ENCODE results near the gene CIAO3.

Gene CIAO3

GRCh38 chr16:715477-716199 is 25.2 kb downstream of the CIAO3 start:
- ATAC-seq: peak; percentile 1
- TF ChIP-seq SNAI2 (CRISPR knock-in tag; IDR thresholded peaks at IDR 0.05) (no peak), ZNF565 (CRISPR knock-in tag; conservative IDR thresholded peaks at IDR 0.05; ENCODE audit: low read depth) (no peak), TSHZ2 (CRISPR knock-in tag; IDR thresholded peaks at IDR 0.05) (no peak)

GRCh38 chr16:714558-715476 is 26.0 kb downstream of the CIAO3 start, which contains the start of gene METRN:
Gene METRN, plus strand, starts transcription at chr16:715118. Its CDS starts 172 bp downstream, at chr16:715290.
- TF ChIP-seq ZC3H10 (CRISPR knock-in tag; IDR thresholded peaks at IDR 0.05): no peak
- no peak for TF ChIP-seq PATZ1 (CRISPR knock-in tag; IDR thresholded peaks at IDR 0.05; ENCODE audit: borderline replicate concordance)
- TF ChIP-seq CSDC2 (CRISPR knock-in tag; IDR thresholded peaks at IDR 0.05): no peak
- TF ChIP-seq RARB (CRISPR knock-in tag; IDR thresholded peaks at IDR 0.05): no peak
- TF ChIP-seq BACH2 (CRISPR knock-in tag; IDR thresholded peaks at IDR 0.05; ENCODE audit: borderline replicate concordance): no peak
- no peak for TF ChIP-seq PPARA (CRISPR knock-in tag; IDR thresholded peaks at IDR 0.05; ENCODE audit: borderline replicate concordance)
- TF ChIP-seq ZNF8 (CRISPR knock-in tag; IDR thresholded peaks at IDR 0.05): no peak
- TF ChIP-seq POU6F1 (CRISPR knock-in tag; IDR thresholded peaks at IDR 0.05; ENCODE audit: borderline replicate concordance, low read depth): no peak
- no peak for TF ChIP-seq CSRNP3 (CRISPR knock-in tag; IDR thresholded peaks at IDR 0.05)
- TF ChIP-seq ZNF70 (CRISPR knock-in tag; IDR thresholded peaks at IDR 0.05): no peak
- no peak for TF ChIP-seq ZNF565 (CRISPR knock-in tag; conservative IDR thresholded peaks at IDR 0.05; ENCODE audit: low read depth)
- no peak for TF ChIP-seq CREB5 (CRISPR knock-in tag; IDR thresholded peaks at IDR 0.05; ENCODE audit: low read depth)
- no peak for TF ChIP-seq GLIS3 (CRISPR knock-in tag; IDR thresholded peaks at IDR 0.05)
- no peak for TF ChIP-seq TCF4 (CRISPR knock-in tag; IDR thresholded peaks at IDR 0.05; ENCODE audit: borderline replicate concordance)
- no peak for TF ChIP-seq TOX (CRISPR knock-in tag; IDR thresholded peaks at IDR 0.05; ENCODE audit: borderline replicate concordance)
- TF ChIP-seq OSR1 (CRISPR knock-in tag; IDR thresholded peaks at IDR 0.05): no peak
- no peak for TF ChIP-seq ISL1 (CRISPR knock-in tag; IDR thresholded peaks at IDR 0.05)
- TF ChIP-seq ARNTL (CRISPR knock-in tag; IDR thresholded peaks at IDR 0.05; ENCODE audit: borderline replicate concordance, low read depth): no peak
- no peak for TF ChIP-seq TSHZ2 (CRISPR knock-in tag; IDR thresholded peaks at IDR 0.05)
- peak; percentile 65 for ATAC-seq
